ENCODE results near the gene PIK3C3.
A peak's percentile ranks its signal among the peaks of the same experiment; 100 is the strongest.
"Not testable (repeated sequence)": the region's sequence is repeated elsewhere in the genome, so short reads cannot be mapped to it uniquely, and the experiment has no call there.

Gene PIK3C3

DNA sequence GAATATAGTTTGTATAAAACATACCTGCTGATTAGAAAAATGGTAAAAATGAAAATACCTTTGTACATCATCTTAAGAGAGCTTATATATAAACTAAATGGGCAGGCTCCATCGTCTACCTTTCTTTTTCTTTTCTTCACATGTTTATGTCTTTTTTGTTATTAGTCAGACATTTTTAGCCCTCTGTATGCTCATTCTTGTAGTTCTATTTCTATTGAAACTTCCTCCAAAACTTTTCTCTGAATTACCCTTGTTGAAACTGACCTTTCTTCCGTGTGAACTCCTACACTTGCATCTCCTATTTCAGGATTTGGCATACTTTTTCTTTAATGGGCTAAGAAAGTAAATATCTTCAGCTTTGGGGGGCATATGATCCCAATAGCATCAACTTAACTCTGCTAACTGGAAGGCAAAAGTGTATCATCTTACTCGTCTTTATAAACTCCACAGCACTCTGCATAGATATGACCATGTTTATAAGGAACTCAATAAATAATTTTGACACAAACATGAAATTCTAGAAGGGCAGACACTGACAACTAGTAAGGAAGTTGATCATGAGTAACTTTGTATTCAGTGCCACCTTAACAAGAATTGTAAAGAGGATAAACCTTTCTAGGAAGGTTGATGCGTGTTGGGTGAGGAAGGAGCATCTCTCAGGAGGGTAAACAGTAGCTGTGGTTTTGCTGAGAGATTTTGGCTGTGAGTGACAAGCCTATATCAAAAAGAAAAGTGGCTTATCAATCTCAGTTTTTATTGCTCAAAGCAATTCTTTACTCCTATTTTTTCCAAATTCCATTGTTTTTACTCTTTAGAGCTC lies 127.6 kb downstream of the PIK3C3 start:
- no peak for DNase-seq

DNA sequence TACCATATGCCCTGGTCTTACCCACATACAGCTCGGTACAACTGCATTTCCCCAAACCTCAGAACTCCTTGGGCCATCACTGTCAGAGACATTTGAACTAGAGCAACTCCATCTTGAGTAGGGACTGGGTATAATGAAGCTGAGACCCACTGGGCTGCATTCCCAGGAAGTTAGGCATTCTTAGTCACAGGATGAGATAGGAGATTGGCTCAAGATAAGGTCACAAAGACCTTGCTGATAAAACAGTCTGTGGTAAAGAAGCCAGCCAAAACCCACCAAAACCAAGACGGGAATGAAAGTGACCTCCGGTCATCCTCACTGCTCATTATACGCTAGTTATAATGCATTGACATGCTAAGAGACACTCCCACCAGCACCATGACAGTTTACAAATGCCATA lies 131.3 kb downstream of the PIK3C3 start:
- no peak for DNase-seq

DNA sequence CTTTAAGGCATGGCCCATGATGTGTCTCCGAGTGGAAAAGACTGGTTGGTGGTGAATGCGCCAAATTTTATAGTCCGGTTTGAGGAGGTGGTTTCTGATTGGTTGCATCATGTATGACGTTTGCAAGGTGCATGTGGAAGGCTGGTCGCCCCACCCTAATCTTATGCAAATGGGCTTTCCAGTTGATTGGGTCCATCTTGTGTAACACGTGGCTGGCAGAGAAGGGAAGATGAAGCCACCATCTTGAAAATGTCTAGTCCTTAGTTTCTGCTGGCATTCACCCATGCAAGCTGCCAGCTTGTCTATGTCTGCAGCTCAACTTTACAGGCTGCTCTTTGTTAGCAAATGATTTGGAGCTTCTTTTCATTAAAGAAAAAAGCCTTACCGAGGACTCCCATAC lies 132.2 kb downstream of the PIK3C3 start:
- DNase-seq = no peak

DNA sequence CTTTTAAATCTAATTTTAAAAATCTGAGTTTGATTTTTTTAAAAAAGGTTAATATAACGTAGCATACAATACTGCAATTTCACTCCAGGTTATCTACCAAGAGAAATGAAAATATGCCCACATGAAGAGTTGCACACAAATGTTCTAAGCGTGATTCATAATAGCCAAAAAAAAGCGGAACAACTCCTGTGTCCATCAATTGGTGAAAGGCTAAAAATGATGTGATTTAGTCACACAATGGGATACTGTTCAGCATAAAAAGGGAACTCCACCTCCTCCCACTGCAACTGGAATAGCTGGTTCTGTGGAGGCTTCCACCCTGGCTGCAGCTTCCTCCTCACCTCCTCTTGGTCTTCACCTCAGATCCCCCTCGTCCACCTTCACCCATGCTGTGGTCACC lies 132.8 kb downstream of the PIK3C3 start:
- DNase-seq = no peak

DNA sequence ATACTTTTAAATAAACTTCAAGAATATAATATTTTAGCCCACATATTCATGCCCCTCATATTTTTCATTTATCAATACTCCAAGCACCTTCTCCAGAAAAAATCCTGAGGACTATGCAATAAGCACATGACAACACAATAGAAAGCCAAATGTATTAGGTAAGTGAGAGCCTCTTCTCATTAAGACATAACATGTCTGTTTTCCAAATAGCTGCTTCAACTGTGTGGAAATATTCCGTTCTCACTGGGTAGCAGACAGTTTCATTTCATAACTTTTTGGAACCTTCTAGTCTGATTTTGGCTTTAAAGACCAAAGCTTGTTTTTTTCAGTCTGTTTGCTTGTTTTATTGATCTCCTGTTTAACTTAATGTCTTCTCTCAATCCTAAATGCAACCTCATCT lies 137.8 kb downstream of the PIK3C3 start:
- DNase-seq = no peak

DNA sequence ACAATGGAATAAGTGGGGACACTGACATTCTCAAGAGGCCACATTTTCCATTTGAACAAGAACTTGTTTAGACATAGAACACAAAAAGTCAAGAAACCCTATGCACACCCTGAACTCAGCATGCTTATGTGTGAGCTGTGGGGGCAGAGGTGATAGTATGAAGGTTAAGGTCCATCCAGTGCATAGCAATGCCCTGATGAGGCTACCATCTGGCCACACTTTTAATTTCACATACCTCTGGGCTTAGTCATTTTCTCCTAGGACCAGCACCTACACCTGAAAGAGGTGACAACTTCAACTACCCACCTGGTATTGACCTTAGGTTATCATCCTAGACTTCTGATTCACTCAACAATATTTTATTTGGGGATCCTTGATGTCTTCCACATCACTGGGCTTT lies 139.8 kb downstream of the PIK3C3 start:
- DNase-seq = no peak

DNA sequence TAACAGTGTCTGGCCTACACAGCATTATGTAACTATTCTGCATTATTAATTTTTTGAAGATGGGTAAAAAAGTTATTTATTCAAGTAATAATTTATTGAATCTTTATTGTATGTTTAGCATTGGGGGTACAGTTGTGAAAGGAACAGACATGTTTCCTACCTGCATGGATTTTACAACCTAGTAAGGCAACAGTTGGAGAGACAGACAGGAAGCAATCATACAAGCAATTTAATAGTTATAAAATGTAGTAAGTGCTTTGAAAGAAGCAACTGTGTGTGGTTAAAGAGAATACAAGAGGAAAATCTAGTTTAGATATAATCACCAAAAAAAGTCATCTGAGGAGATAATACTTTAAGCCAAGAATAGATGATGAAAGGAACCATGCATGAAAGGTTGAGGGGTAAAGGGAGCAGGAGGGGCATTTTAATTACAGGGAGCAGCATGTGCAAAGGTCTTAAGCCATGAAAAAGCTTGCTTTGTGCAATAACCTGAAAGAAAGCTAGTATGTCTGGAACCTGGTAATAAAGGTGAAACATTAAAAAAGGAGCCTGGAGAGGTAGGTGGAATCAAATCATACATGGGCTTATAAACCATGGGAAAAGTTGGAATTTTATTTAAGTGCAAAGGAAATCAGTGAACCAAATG lies 140.8 kb downstream of the PIK3C3 start:
- no peak for DNase-seq

DNA sequence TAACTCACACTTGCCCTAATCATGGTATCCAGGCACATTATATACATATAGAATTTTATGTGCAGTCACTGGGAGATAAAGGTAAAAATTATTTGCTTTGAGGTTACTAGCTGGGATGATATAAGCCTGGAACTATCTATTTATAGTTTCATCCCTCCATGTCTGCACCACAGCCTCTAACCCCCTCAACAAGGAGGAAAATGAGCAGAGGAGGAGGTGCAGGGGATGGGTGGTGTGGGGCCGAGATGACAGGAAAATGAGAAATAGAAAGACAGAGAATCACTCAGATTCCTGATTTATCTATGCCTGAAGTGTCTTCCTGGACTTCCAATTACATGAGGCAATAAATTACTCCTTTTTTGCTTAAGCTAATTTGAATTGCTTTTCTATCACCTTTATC lies 145.2 kb downstream of the PIK3C3 start:
- DNase-seq = no peak

DNA sequence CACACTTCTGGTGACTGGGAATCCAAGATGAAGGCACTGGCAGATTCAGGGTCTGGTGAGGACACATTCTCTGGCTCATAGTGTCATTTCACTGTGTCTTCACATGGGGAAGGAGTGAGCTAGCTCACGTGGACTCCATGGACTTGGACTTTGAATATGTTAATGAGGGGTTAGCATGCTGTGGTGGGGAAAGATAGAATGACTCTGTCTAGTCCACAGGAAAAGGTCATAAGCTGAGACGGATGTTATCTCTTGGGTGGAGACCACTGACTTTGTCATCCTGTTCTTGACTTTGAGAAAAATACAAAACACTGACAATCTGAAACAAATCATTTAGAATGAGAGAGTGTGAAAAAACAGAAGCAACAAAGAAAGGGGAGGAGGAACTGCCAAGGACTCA lies 145.9 kb downstream of the PIK3C3 start:
- no peak for DNase-seq

DNA sequence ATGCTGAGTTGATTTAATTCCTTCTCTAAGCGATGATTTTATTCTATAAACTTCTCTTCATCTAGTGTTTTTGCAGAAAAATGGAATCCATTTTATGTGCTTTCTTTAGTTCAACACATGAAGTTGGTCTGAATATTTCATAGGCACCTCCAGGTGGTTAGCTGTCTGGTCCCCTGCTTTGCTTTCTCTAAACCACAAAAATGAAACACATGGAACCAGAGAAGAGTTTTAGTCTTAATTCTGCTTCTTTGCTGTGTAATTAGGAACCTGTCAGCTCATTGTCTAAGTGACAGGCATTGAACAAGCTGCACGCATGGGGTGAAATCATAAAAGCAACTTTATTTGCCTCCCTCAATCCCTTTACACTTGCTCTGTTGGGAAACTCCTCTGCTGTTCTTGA lies 150.4 kb downstream of the PIK3C3 start:
- DNase-seq = no peak

DNA sequence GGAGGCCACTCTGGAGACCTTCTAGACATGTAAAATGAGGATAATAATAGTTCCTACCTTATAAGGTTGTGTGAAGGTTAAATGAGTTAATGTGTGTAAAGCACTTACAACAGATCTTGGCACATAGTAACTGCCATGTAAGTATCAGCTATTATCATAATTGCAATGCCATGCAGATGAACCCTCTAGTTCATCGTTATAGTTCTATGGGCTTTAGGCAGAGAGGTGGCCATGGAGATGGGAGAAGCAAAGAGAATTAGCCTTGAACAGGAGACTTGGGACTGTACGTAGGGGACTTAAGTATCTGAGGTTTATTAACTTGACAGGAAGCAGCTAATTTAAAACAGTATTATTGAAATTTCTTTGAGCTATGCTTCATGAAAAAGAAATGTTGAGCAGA lies 151.8 kb downstream of the PIK3C3 start:
- DNase-seq = no peak

DNA sequence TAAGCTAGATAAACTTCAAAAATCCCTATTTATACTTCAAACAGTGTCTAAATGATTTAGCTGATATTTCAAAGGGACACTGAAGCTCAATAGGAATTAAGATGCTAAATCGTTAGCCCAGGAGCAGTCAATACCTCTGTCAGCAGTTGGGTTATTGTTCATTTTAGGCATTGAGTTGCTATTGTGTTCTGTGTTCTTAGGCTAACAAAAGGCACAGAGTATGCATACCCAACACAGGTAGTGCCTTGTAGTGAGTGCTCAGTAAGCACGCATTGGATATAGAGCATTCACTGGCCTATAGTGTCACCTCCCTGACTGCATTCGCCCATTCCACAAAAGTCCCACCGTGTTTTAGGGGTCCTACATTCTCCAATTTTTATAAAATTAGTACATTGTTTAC lies 152.3 kb downstream of the PIK3C3 start:
- no peak for DNase-seq

DNA sequence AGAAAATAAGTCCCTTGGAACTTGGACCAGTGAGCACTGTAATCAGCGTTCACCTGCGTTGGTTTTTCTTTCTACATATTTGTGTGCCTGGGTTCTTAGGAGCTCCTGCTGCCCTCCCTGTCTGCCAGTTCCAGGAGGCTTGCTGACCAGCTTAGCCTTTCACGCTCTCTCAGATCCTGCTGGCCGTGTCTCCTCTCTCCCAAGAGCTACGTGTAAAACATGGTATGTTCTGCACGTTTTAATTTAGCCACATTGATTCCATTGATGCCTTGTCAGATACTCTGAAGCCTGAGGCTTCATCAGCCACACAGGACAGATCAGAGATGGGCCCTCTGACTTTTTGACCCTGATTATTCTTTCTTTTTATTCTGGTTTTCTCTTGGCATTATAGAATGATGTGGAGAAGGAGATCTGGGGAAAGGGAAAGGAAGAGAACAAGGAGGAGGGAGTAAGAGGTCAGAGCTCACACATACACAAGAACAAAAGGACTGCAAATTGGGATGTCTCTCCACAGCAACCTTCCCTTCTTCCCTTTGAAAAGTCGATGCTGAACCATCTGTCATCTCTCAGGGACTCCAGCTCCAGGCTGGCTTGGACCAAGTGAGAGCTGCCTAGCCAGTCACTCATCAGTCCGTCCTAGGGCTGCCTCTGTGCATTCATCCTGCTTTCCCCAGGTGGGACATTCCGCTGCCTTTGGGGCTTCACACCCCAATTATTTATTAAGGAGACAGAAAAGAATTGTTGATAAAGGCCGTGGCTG lies 152.8 kb downstream of the PIK3C3 start:
- DNase-seq = no peak

DNA sequence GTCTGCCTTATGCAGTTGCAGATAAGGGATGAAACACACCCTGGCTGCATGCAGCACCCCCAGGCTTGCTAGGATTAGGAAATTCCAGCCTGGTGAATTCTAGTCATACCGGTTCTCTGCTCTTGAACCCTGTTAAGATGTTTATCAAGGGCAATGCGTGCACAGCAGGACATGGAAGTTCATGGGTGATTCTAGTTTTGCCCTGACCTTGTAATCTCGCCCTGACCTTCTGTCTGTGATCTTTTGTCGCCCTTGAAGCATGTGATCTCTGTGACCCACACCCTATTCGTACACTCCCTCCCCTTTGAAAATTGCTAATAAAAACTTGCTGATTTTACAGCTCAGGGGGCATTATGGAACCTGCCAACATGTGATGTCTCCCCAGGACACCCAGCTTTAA lies 157.1 kb downstream of the PIK3C3 start:
- DNase-seq = not testable (repeated sequence)

DNA sequence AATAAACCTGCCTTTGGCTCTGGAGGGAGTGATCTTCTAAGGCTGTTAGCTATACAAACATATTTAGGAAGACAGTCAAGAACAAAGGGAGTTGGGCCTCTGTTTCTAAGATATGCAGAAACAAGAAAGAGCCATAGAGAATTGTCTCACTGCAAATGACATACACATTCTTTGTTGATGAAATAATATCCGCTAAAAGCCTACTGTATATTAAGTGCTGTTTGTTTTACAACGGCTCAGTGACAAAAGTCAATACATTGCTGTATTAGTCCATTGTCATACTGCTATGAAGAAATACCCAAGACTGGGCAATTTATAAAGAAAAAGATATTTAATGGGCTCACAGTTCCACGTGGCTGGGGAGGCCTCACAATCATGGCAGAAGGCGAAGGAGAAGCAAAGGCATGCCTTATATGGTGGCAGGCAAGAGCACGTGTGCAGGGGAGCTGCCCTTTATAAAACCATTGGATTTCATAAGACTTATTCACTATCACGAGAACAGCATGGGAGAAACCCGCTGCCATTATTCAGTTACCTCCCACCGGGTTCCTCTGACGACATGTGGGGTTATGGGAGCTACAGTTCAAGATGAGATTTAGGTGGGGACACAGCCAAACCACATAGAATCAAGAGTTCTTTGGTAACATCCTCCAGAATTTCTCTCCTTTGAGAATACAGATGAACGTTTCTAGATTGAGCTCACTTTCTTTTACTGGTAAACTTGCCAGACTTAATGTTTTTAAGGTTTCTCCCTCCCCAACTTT lies 157.8 kb downstream of the PIK3C3 start:
- DNase-seq = no peak

DNA sequence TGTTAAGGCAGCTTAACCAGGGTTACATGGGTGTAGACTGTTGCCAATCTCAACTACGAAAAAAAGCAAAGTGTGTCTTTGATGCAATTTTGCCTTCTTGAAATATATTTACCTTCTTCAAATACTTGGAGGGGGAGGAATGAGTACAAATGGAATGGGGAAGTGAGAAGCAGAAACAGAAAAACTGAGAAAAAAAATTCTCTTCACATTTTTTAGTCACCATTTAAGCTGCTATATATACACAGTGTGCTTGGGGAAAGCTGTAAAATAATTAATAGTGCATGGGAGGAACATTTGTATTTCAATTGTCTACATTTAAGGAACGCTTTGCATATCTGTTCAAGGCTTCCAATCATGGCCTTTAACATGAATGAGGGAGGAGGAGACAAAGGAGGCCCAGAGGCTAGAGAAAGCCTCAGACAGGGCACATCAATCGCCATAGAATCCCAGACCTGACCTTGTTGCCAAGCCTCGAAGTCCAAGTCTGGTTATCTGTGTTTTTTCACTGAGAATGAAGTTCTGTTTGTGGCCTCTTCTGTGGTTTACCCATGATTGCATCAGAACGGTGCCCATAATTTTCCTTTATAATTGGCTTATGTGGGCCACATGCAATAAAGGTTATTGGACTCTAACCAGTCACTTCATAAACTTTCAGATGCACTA lies 158.6 kb downstream of the PIK3C3 start:
- no peak for DNase-seq

DNA sequence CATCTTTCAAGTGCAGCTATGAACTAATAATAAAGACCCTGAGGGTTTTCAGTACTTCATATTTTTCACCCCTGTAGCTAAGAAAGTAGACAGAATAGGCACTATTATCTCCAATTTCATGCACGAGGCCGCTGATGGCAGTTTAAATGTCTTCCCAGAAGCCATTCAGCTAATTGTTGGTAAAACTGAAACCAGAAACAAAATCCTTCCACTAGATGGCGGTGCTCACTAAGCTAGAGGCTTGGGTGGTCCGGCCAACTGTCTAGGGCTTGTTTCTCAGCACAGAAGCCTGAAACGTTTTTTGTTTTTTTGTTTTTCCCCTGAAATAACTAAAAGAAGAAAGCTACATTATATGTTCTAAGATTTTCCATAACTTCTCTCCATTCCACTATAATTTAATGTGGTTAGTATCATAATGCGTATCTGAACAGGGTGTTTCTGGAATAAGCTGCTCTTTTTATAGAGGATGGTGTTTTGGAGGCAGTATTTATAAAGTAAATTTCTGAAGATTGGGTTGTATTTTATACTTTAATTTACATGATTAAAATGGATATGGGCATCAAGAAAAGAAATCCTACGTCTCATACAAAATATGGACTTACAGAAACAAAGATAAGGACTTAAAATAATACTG lies 159.4 kb downstream of the PIK3C3 start:
- DNase-seq = peak; percentile 76

DNA sequence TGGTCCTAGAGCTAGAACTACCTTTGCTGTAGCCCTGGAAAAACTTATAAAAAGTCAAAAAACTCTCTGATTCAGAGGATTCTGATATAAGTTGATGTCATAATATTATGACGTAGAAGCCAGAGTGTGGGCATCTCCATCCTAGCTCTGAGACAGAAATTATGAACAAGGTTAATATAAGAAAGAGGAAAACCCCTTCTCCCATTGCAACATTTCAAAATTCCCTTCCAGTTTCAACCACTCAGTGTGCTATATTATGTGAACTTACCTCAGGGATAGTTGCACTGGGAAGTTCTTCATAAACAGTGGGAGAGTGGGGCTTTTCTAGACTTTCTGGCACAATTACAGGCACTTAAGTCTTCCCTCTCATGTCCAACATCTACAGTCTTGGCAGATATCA lies 171.6 kb downstream of the PIK3C3 start:
- no peak for DNase-seq

DNA sequence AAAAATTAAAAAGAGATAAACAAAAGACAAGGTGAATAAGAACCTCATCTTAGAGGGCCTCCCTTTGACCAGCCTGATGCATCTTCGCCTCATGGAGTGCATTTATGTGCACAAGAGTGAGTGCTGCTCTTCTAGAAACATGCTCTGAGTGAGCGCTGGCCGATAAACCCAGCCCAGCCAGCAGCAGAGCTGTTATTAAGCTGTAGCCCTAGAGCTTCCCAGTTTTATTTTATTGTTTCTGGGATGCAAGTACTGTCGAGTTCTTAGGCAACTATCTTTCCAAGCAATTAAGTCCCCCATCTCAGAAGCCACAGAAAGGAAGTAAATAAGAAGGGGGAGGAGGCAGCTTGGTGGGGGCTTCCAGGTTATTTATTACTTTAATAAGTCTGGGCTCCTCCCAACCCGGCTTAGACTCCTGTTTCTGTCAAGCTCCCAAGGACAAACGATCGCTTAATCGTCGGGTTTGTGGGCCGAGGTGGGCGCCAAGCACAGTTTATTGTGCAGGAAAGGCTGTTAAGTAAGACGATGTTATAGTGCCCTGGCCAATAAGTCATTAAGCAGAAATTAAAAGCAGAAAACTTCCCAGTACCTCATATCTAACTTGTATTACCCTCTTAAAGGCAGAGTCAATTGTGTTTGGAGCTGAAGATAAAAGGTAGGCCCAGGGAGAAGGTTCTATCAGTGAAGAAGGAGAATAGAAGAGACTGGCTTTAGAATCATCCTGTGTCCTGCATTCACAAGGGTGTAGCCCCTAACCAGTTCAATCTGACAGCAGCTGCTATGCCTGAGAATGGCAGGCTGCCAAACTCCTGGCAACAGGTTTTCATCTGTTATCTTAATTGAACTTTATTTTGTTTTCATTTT lies 176.3 kb downstream of the PIK3C3 start:
- DNase-seq = no peak

DNA sequence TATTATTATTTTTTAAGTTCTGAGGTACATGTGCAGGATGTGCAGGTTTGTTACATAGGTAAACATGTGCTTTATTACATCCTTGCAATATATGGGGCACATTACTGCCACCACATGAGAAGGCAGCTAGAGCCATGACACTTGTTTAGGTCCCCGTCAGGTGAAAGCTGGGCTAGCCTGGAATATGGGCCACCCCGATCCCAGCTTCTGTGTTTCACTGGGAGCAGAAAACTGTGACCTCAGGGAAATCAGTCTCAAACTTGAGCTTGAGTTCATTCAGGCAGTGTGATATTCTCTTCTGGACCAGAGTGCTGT lies 176.9 kb downstream of the PIK3C3 start:
- no peak for DNase-seq

Data from DMS79 treated with DMSO at 0.1 percent for 48 hours (cell line).